A549 (cell line): Measurements from ENCODE around the gene SPTBN4. TPM values are rescaled to one million over a fixed set of nuclear protein-coding genes. Genes with fewer than 3 reads are reported as not detected.

ENCODE experiments used
- ATAC-seq, 2 experiments: fragments of 200-7000 bp in 1 of 2; fragments of >200 bp in 1 of 2; cut with Nextera tagmentation in 1 of 2; cut with Tn5 transposase in 1 of 2; 3 replicates each; pipeline versions ENCODE4 v1.8.0 to v1.9.1; 2018 to 2020; ENCODE audit warnings: mild to moderate bottlenecking in 1 of 2, moderate library complexity in 1 of 2
- CTCF ChIA-PET: fragments of 300-600 bp; sonication (Branson Sonifier 250); formaldehyde crosslinking; extraction: SDS; loops from one replicate; lab custom pipeline; 2021; ENCODE audit warnings: antibody characterized with exemption, inconsistent platforms; lab: Yijun Ruan, JAX
- POLR2A ChIA-PET: fragments of 350-600 bp; formaldehyde crosslinking; extraction: SDS; loops from one replicate; lab custom pipeline; 2021; ENCODE audit warnings: antibody characterized with exemption, inconsistent platforms; lab: Yijun Ruan, JAX
- DNase-seq, 2 experiments: peaks; one replicate each; pipeline versions ENCODE4 v3.0.0 to v3.0.0-alpha.2; 2011 to 2016; ENCODE audit warnings: low read depth in 1 of 2, low spot score in 1 of 2
- FAIRE-seq: peaks from 2 replicates; lab custom pipeline; 2011; peaks lifted over from hg19 to GRCh38; lab: Jason Lieb, UNC
- H3K27ac ChIP-seq, 2 experiments: fragments of >200 bp; sonication (Bioruptor Twin); formaldehyde crosslinking; 3 replicates each; pipeline ENCODE4 v1.5.1; 2016 to 2017
- H3K4me1 ChIP-seq: fragments of >200 bp; sonication (Bioruptor Twin); formaldehyde crosslinking; 3 replicates; pipeline ENCODE4 v1.6.1; 2016
- H3K4me2 ChIP-seq: fragments of >200 bp; sonication (Bioruptor Twin); formaldehyde crosslinking; 3 replicates; pipeline ENCODE4 v1.6.1; 2016
- H3K4me3 ChIP-seq: fragments of >200 bp; sonication (Bioruptor Twin); formaldehyde crosslinking; 3 replicates; pipeline ENCODE4 v1.5.1; 2016
- H3K9me3 ChIP-seq: fragments of >200 bp; sonication (Bioruptor Twin); formaldehyde crosslinking; 3 replicates; pipeline ENCODE4 v1.6.1; 2016
- CBX2 ChIP-seq: fragments of 200-600 bp; sonication (generic); IDR thresholded peaks from 2 replicates; pipeline ENCODE4 v1.6.1; 2016; ENCODE audit warnings: low read depth, mild to moderate bottlenecking, borderline replicate concordance
- EHF ChIP-seq: fragments of 250-450 bp; sonication (Bioruptor Pico); IDR thresholded peaks from 2 replicates; pipeline ENCODE4 v1.5.0; 2020; ENCODE audit warnings: mild to moderate bottlenecking
- ESRRA ChIP-seq: fragments of 150-350 bp; IDR thresholded peaks from 2 replicates; pipeline ENCODE4 v1.6.1; 2014; ENCODE audit warnings: mild to moderate bottlenecking, low read length, borderline replicate concordance
- FOSB ChIP-seq: fragments of 250-450 bp; sonication (Bioruptor Pico); IDR thresholded peaks from 2 replicates; pipeline ENCODE4 v1.5.0; 2020; ENCODE audit warnings: mild to moderate bottlenecking, moderate library complexity
- FOSL2 ChIP-seq, 2 experiments: fragments of 450-650 bp in 1 of 2; fragments of >200 bp in 1 of 2; sonication (Bioruptor Twin) in 1 of 2; formaldehyde crosslinking; IDR thresholded peaks; 2 replicates each; pipeline versions ENCODE4 v1.5.0 to v1.6.1; 2016 to 2020; ENCODE audit warnings: mild to moderate bottlenecking in 1 of 2, moderate library complexity in 1 of 2
- GATA3 ChIP-seq: IDR thresholded peaks from 2 replicates; pipeline ENCODE4 v1.6.1; 2012; ENCODE audit warnings: borderline replicate concordance
- HOXB5 ChIP-seq: fragments of 250-450 bp; sonication (Bioruptor Pico); IDR thresholded peaks from 2 replicates; pipeline ENCODE4 v1.5.0; 2020; ENCODE audit warnings: mild to moderate bottlenecking, moderate library complexity
- KDM5A ChIP-seq: fragments of 200-600 bp; sonication (generic); IDR thresholded peaks from 2 replicates; pipeline ENCODE4 v1.6.1; 2016; ENCODE audit warnings: antibody characterized with exemption, mild to moderate bottlenecking
- MAZ ChIP-seq: fragments of 150-350 bp; IDR thresholded peaks from 2 replicates; pipeline ENCODE4 v1.6.1; 2014; ENCODE audit warnings: antibody characterized with exemption, low read depth, low read length, borderline replicate concordance
- NPAS2 ChIP-seq: fragments of 250-450 bp; sonication (Bioruptor Pico); IDR thresholded peaks from 2 replicates; pipeline ENCODE4 v1.8.0; 2022; ENCODE audit warnings: mild to moderate bottlenecking, moderate library complexity, borderline replicate concordance
- POLR2AphosphoS2 ChIP-seq: conservative IDR thresholded peaks from 2 replicates; pipeline ENCODE4 v1.6.1; 2012; ENCODE audit warnings: low read length, improper control_type of control experiment, inconsistent platforms
- RARB ChIP-seq: fragments of 250-450 bp; sonication (Bioruptor Pico); IDR thresholded peaks from 2 replicates; pipeline ENCODE4 v1.8.0; 2021; ENCODE audit warnings: mild to moderate bottlenecking, moderate library complexity
- RCOR1 ChIP-seq: fragments of 150-350 bp; IDR thresholded peaks from 2 replicates; pipeline ENCODE4 v1.6.1; 2014; ENCODE audit warnings: antibody characterized with exemption, low read length, low read depth
- RFX5 ChIP-seq: fragments of 450-650 bp; IDR thresholded peaks from 2 replicates; pipeline ENCODE4 v1.7.1; 2014; ENCODE audit warnings: antibody characterized with exemption, mild to moderate bottlenecking, moderate library complexity
- SMC3 ChIP-seq: fragments of >200 bp; sonication (Bioruptor Twin); formaldehyde crosslinking; IDR thresholded peaks from 3 replicates; pipeline ENCODE4 v1.6.1; 2018; ENCODE audit warnings: inconsistent platforms
- ZFP36 ChIP-seq: fragments of 450-650 bp; IDR thresholded peaks from 2 replicates; pipeline ENCODE4 v1.6.1; 2014; ENCODE audit warnings: borderline replicate concordance; ENCODE audit not compliant: partially characterized antibody
- WGBS: methylation state at CpG from one replicate; pipeline ENCODE4 v1.1.6; 2017; ENCODE audit errors: missing lambda C conversion rate; 5-methylcytosine and 5-hydroxymethylcytosine counted together
- polyA plus RNA-seq, 4 experiments: library from polyadenylated mRNA; depleted of rRNA in 3 of 4; stranded (reverse); fragments of >200 nt; fragmentation: RNase III in 1 of 4; extraction: RNeasy Plus Mini Kit Qiagen cat#74134 plus additional on column Dnase treatment in 1 of 4; gene quantifications; 2 replicates in 3 of 4; 3 replicates in 1 of 4; pipeline ENCODE4 v1.2.3, GENCODE V29; 2011 to 2017
- TF ChIP-seq, protein P1 (sequence below): IDR thresholded peaks from 2 replicates; pipeline ENCODE4 v1.6.1; 2012
- TF ChIP-seq, protein P2 (sequence below): fragments of 200-600 bp; sonication (generic); IDR thresholded peaks from 2 replicates; pipeline ENCODE4 v1.6.1; 2016; ENCODE audit warnings: antibody characterized with exemption, mild to moderate bottlenecking, moderate library complexity
- TF ChIP-seq, protein P3 (sequence below): fragments of >200 bp; sonication (Bioruptor Twin); formaldehyde crosslinking; IDR thresholded peaks from 3 replicates; pipeline ENCODE4 v1.5.1; 2016
- TF ChIP-seq, protein P4 (sequence below): fragments of 150-350 bp; IDR thresholded peaks from 2 replicates; pipeline ENCODE4 v1.6.1; 2014; ENCODE audit warnings: low read depth, mild to moderate bottlenecking, low read length

Gene SPTBN4
- polyA plus RNA-seq, 2 of the 4 experiments (the other 2 are of a cell fraction): 1.4 to 2.2 TPM

DNA sequence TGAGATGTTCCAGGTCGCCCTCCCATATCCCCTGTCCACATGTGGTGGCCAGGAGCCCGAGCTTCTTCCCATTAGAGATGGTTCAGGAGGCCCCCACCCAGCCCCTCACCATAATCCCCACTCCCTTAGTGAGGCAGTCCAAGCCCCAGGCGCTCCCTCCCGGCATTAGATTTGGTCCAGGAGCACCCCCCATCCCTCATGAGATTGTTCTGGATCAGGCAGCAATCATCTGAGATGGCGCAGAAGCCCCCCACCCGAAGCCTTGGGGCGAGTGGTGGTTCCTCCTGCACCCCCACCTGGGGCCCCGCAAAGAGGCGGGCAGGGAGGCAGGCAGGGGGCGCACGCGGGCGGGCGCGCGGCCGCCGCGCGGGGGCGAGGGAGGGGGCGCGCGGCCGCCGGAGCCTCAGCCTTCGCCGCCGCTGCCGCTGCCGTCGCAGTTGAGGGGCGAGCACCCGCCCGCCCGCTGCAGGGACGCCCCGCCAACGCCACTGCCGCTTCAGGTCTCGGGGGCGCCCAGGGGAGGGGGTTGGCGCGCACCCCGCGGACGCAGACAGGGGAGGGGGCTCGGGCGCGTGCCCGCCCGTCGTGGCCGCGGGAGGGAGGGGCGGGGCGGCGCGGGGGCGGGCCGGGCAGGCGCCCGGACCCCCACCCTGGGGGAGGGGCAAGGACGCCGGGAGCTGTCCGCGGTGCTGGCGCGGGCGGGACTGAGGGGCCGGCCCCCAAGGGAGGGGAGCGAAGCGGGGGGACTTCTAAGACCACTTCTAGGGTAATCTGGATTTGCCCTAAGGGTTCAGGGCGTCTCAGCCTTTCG is 63.5 kb downstream of the SPTBN4 start:
- WGBS: 9% methylated on average over 23 of the region's 75 CpGs
- CTCF ChIA-PET: interaction anchor here (0.6 to 58.9 kb wide), 34 partner anchors 9 to 625 kb away, joined by 3 to 2247 read pairs (median 4); partner anchors contain the start of genes BLVRB, LTBP4 and SERTAD1
- H3K4me3 ChIP-seq: peak overlapping the region; percentile 50
- no peak for FAIRE-seq
- TF ChIP-seq, protein P1, sequence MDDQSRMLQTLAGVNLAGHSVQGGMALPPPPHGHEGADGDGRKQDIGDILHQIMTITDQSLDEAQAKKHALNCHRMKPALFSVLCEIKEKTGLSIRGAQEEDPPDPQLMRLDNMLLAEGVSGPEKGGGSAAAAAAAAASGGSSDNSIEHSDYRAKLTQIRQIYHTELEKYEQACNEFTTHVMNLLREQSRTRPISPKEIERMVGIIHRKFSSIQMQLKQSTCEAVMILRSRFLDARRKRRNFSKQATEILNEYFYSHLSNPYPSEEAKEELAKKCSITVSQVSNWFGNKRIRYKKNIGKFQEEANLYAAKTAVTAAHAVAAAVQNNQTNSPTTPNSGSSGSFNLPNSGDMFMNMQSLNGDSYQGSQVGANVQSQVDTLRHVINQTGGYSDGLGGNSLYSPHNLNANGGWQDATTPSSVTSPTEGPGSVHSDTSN: no peak
- TF ChIP-seq, protein P2, sequence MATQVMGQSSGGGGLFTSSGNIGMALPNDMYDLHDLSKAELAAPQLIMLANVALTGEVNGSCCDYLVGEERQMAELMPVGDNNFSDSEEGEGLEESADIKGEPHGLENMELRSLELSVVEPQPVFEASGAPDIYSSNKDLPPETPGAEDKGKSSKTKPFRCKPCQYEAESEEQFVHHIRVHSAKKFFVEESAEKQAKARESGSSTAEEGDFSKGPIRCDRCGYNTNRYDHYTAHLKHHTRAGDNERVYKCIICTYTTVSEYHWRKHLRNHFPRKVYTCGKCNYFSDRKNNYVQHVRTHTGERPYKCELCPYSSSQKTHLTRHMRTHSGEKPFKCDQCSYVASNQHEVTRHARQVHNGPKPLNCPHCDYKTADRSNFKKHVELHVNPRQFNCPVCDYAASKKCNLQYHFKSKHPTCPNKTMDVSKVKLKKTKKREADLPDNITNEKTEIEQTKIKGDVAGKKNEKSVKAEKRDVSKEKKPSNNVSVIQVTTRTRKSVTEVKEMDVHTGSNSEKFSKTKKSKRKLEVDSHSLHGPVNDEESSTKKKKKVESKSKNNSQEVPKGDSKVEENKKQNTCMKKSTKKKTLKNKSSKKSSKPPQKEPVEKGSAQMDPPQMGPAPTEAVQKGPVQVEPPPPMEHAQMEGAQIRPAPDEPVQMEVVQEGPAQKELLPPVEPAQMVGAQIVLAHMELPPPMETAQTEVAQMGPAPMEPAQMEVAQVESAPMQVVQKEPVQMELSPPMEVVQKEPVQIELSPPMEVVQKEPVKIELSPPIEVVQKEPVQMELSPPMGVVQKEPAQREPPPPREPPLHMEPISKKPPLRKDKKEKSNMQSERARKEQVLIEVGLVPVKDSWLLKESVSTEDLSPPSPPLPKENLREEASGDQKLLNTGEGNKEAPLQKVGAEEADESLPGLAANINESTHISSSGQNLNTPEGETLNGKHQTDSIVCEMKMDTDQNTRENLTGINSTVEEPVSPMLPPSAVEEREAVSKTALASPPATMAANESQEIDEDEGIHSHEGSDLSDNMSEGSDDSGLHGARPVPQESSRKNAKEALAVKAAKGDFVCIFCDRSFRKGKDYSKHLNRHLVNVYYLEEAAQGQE: peak; percentile 90; the same call in 1 of the 2 replicates
- no peak for TF ChIP-seq RFX5
- TF ChIP-seq POLR2AphosphoS2: no peak
- no peak for TF ChIP-seq ZFP36
- TF ChIP-seq RCOR1: no peak
- TF ChIP-seq EHF: no peak
- 0 out of 2 replicates have a peak, but pooled peaks have one; percentile 38 for TF ChIP-seq HOXB5
- no peak for TF ChIP-seq CBX2
- no peak for TF ChIP-seq NPAS2 (CRISPR knock-in tag)
- TF ChIP-seq RARB (CRISPR knock-in tag): no peak
- TF ChIP-seq FOSL2 (IDR thresholded peaks at IDR 0.05): 0 out of 2 replicates have a peak, but pooled peaks have one; percentile 2
- TF ChIP-seq FOSL2 (CRISPR knock-in tag; IDR thresholded peaks at IDR 0.05): no peak
- TF ChIP-seq, protein P3, sequence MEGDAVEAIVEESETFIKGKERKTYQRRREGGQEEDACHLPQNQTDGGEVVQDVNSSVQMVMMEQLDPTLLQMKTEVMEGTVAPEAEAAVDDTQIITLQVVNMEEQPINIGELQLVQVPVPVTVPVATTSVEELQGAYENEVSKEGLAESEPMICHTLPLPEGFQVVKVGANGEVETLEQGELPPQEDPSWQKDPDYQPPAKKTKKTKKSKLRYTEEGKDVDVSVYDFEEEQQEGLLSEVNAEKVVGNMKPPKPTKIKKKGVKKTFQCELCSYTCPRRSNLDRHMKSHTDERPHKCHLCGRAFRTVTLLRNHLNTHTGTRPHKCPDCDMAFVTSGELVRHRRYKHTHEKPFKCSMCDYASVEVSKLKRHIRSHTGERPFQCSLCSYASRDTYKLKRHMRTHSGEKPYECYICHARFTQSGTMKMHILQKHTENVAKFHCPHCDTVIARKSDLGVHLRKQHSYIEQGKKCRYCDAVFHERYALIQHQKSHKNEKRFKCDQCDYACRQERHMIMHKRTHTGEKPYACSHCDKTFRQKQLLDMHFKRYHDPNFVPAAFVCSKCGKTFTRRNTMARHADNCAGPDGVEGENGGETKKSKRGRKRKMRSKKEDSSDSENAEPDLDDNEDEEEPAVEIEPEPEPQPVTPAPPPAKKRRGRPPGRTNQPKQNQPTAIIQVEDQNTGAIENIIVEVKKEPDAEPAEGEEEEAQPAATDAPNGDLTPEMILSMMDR: peak; percentile 87
- TF ChIP-seq, protein P4, sequence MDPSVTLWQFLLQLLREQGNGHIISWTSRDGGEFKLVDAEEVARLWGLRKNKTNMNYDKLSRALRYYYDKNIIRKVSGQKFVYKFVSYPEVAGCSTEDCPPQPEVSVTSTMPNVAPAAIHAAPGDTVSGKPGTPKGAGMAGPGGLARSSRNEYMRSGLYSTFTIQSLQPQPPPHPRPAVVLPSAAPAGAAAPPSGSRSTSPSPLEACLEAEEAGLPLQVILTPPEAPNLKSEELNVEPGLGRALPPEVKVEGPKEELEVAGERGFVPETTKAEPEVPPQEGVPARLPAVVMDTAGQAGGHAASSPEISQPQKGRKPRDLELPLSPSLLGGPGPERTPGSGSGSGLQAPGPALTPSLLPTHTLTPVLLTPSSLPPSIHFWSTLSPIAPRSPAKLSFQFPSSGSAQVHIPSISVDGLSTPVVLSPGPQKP: no peak
- no peak for TF ChIP-seq GATA3
- TF ChIP-seq SMC3: peak; percentile 40
- TF ChIP-seq MAZ: 0 out of 2 replicates have a peak, but pooled peaks have one; percentile 53
- TF ChIP-seq ESRRA: no peak
- TF ChIP-seq FOSB (CRISPR knock-in tag): no peak
- TF ChIP-seq KDM5A: no peak
- TF ChIP-seq, all 56 proteins: peak for 6
- ATAC-seq (peak; percentile 23 to 29; a peak in 5 of 6 replicates), DNase-seq (peak in 1 of 2 experiments; percentile 77)
- H3K9me3 ChIP-seq: no peaks in the 10 kb centered on the region
- peaks cover 17% of the 10 kb centered on the region for H3K4me1 ChIP-seq
- peak overlapping the region; percentile 76 for H3K4me2 ChIP-seq
- H3K27ac ChIP-seq: peak overlapping the region; percentile 51 to 79; a peak in 5 of 6 replicates
- POLR2A ChIA-PET: interaction anchor here (1.2 kb wide), 1 partner anchor 67 kb away, joined by 5 read pairs; no protein-coding TSS in a partner anchor
